Gastrocnemius medialis (tissue), 4 donors: Measurements from ENCODE around the gene ZP1.

ENCODE experiments used
- CTCF ChIP-seq, 5 experiments: fragments of 450-650 bp in 3 of 5; fragments of 200-600 bp in 2 of 5; sonication (generic) in 2 of 5; IDR thresholded peaks in 4 of 5; conservative IDR thresholded peaks in 1 of 5; 1 replicate in 4 of 5; 2 replicates in 1 of 5; pipeline ENCODE4 v1.5.1; 2016 to 2019; ENCODE audit warnings: antibody characterized with exemption in 5 of 5, mild to moderate bottlenecking in 3 of 5, moderate library complexity in 3 of 5
- POLR2A ChIP-seq, 2 donors: fragments of 450-650 bp; IDR thresholded peaks; one replicate each; pipeline ENCODE4 v1.6.1; 2017; ENCODE audit warnings: antibody characterized with exemption in 2 of 2, mild to moderate bottlenecking in 2 of 2, moderate library complexity in 2 of 2

- no peak for TF ChIP-seq CTCF (IDR thresholded peaks at IDR 0.05 in 4 of 5, conservative IDR thresholded peaks at IDR 0.05 in 1 of 5)
- no peak for TF ChIP-seq POLR2A (IDR thresholded peaks at IDR 0.05)
Measured at GRCh38 chr11:60870276-60870675, 2.9 kb downstream of the ZP1 start.
